H1 (cell line): ENCODE data around the gene PXK. TPM values are rescaled to one million over a fixed set of nuclear protein-coding genes. Genes with fewer than 3 reads are reported as not detected.

Experiments used
- CTCF ChIA-PET: fragments of 300-600 bp; sonication (Branson Sonifier 250); formaldehyde crosslinking; loops from one replicate; lab custom pipeline; 2021; ENCODE audit not compliant: partially characterized antibody; lab: Charles Lee
- POLR2A ChIA-PET: fragments of 300-600 bp; sonication (Branson Sonifier 250); formaldehyde crosslinking; loops from one replicate; lab custom pipeline; 2021; ENCODE audit warnings: inconsistent platforms; ENCODE audit not compliant: partially characterized antibody; lab: Charles Lee
- DNase-seq, 2 experiments: peaks; one replicate each; pipeline versions ENCODE4 v3.0.0 to v3.0.0-alpha.2; 2010 to 2022; ENCODE audit warnings: low spot score in 2 of 2, low read depth in 1 of 2, mixed read lengths in 1 of 2
- FAIRE-seq: peaks from 2 replicates; lab custom pipeline; 2011; peaks lifted over from hg19 to GRCh38; lab: Jason Lieb, UNC
- H2AFZ ChIP-seq: 2 replicates; pipeline ENCODE4 v1.8.1; 2012; ENCODE audit warnings: low read length, inconsistent platforms
- H2AK5ac ChIP-seq: 2 replicates; pipeline ENCODE4 v1.6.1; 2013; ENCODE audit warnings: low read depth, low read length
- H2BK120ac ChIP-seq: replicated peaks from 2 replicates; pipeline ENCODE3; 2013; ENCODE audit warnings: low read depth, low read length, inconsistent platforms
- H2BK12ac ChIP-seq: 2 replicates; pipeline ENCODE4 v1.6.1; 2013; ENCODE audit warnings: low read depth, low read length
- H2BK15ac ChIP-seq: 2 replicates; pipeline ENCODE4 v1.6.1; 2013; ENCODE audit warnings: low read length
- H2BK20ac ChIP-seq: 2 replicates; pipeline ENCODE4 v1.6.1; 2013; ENCODE audit warnings: low read length
- H2BK5ac ChIP-seq: 2 replicates; pipeline ENCODE4 v1.6.1; 2013; ENCODE audit warnings: low read depth, low read length
- H3K14ac ChIP-seq: 2 replicates; pipeline ENCODE4 v1.6.1; 2013; ENCODE audit warnings: inconsistent platforms; ENCODE audit not compliant: insufficient read length
- H3K18ac ChIP-seq: 2 replicates; pipeline ENCODE4 v1.6.1; 2013; ENCODE audit warnings: low read length; ENCODE audit errors: extremely low read depth
- H3K23ac ChIP-seq: 2 replicates; pipeline ENCODE4 v1.6.1; 2013; ENCODE audit warnings: inconsistent platforms; ENCODE audit not compliant: insufficient read length
- H3K23me2 ChIP-seq: 2 replicates; pipeline ENCODE4 v1.6.1; 2013; ENCODE audit warnings: low read depth, low read length
- H3K27ac ChIP-seq: 2 replicates; pipeline ENCODE4 v1.6.1; 2011; ENCODE audit warnings: low read depth, low read length, inconsistent platforms
- H3K27me3 ChIP-seq, 4 experiments: replicated peaks in 1 of 4; 1 replicate in 1 of 4; 2 replicates in 3 of 4; pipeline versions ENCODE4 v1.6.1 to v1.8.1; 2011 to 2013; ENCODE audit warnings: low read length in 3 of 4, mild to moderate bottlenecking in 3 of 4, inconsistent platforms in 2 of 4, mixed read lengths in 2 of 4, moderate library complexity in 1 of 4; ENCODE audit not compliant: control insufficient read depth in 3 of 4, insufficient read depth in 3 of 4; ENCODE audit errors: extremely low read depth in 1 of 4
- H3K36me3 ChIP-seq, 4 experiments: 2 replicates each; pipeline versions ENCODE4 v1.6.1 to v1.8.1; 2011 to 2013; ENCODE audit warnings: mild to moderate bottlenecking in 4 of 4, low read length in 3 of 4, moderate library complexity in 2 of 4, control low read depth in 1 of 4, inconsistent platforms in 1 of 4; ENCODE audit not compliant: insufficient read depth in 4 of 4, control insufficient read depth in 2 of 4
- H3K4ac ChIP-seq: replicated peaks from 2 replicates; pipeline ENCODE3; 2013; ENCODE audit warnings: low read length, low read depth, mixed read lengths, inconsistent platforms; ENCODE audit not compliant: insufficient read length
- H3K4me1 ChIP-seq, 4 experiments: replicated peaks in 1 of 4; 1 replicate in 1 of 4; 2 replicates in 3 of 4; pipeline versions ENCODE4 v1.6.1 to v1.8.1; 2011 to 2013; ENCODE audit warnings: low read length in 3 of 4, inconsistent platforms in 2 of 4, mixed read lengths in 1 of 4; ENCODE audit not compliant: insufficient read depth in 4 of 4, control insufficient read depth in 3 of 4
- H3K4me2 ChIP-seq, 2 experiments: 2 replicates each; pipeline versions ENCODE4 v1.6.1 to v1.8.1; 2011 to 2013; ENCODE audit warnings: low read depth in 2 of 2, low read length in 2 of 2, control low read depth in 1 of 2, inconsistent platforms in 1 of 2, mild to moderate bottlenecking in 1 of 2; ENCODE audit not compliant: insufficient read depth in 1 of 2
- H3K4me3 ChIP-seq, 4 experiments: fragments of 200-600, 300-600 bp in 1 of 4; sonication (generic), shearing (Covaris generic), sonication (Bioruptor Twin) in 1 of 4; 2 replicates each; pipeline versions ENCODE4 v1.5.1 to v1.8.1; 2011 to 2016; ENCODE audit warnings: low read length in 4 of 4, low read depth in 3 of 4, control low read depth in 2 of 4, inconsistent platforms in 2 of 4, mild to moderate bottlenecking in 2 of 4, mixed read lengths in 1 of 4, moderate library complexity in 1 of 4; ENCODE audit not compliant: insufficient read depth in 2 of 4; ENCODE audit errors: extremely low read depth in 1 of 4
- H3K56ac ChIP-seq: replicated peaks from 2 replicates; pipeline ENCODE3; 2013; ENCODE audit warnings: low read depth, mild to moderate bottlenecking, mixed read lengths, low read length, inconsistent platforms; ENCODE audit not compliant: insufficient read length
- H3K79me1 ChIP-seq: 2 replicates; pipeline ENCODE4 v1.6.1; 2013; ENCODE audit warnings: low read depth, low read length, control low read depth
- H3K79me2 ChIP-seq, 2 experiments: 2 replicates each; pipeline versions ENCODE4 v1.6.1 to v1.8.1; 2012 to 2013; ENCODE audit warnings: low read length in 2 of 2, mild to moderate bottlenecking in 2 of 2, inconsistent platforms in 1 of 2; ENCODE audit not compliant: insufficient read depth in 2 of 2, control insufficient read depth in 1 of 2
- H3K9ac ChIP-seq, 4 experiments: replicated peaks in 1 of 4; 1 replicate in 1 of 4; 2 replicates in 3 of 4; pipeline versions ENCODE4 v1.6.1 to v1.8.1; 2011 to 2013; ENCODE audit warnings: low read depth in 3 of 4, low read length in 3 of 4, control low read depth in 2 of 4, mild to moderate bottlenecking in 2 of 4, moderate library complexity in 2 of 4, inconsistent platforms in 1 of 4; ENCODE audit errors: extremely low read depth in 1 of 4
- H3K9me3 ChIP-seq, 2 experiments: 2 replicates each; pipeline versions ENCODE4 v1.6.1 to v1.8.1; 2012 to 2013; ENCODE audit warnings: mild to moderate bottlenecking in 2 of 2, moderate library complexity in 2 of 2, control low read depth in 1 of 2, inconsistent platforms in 1 of 2, low read depth in 1 of 2, low read length in 1 of 2, mixed read lengths in 1 of 2; ENCODE audit not compliant: insufficient read depth in 2 of 2
- H4K20me1 ChIP-seq, 2 experiments: replicated peaks in 1 of 2; 2 replicates each; pipeline versions ENCODE3 to v1.8.1; 2011 to 2013; ENCODE audit warnings: inconsistent platforms in 2 of 2, low read length in 2 of 2, mild to moderate bottlenecking in 1 of 2; ENCODE audit not compliant: insufficient read depth in 2 of 2, control insufficient read depth in 1 of 2
- H4K5ac ChIP-seq: 2 replicates; pipeline ENCODE4 v1.6.1; 2013; ENCODE audit warnings: low read length, low read depth, mixed read lengths, inconsistent platforms; ENCODE audit not compliant: insufficient read length
- H4K8ac ChIP-seq: 2 replicates; pipeline ENCODE4 v1.8.0; 2013; ENCODE audit warnings: mild to moderate bottlenecking, moderate library complexity, low read length, inconsistent platforms; ENCODE audit not compliant: insufficient read depth; ENCODE audit errors: extremely low read depth
- H4K91ac ChIP-seq: replicated peaks from 2 replicates; pipeline ENCODE3; 2013; ENCODE audit warnings: low read length, mixed read lengths, inconsistent platforms; ENCODE audit not compliant: insufficient read length
- BCL11A ChIP-seq, 2 experiments: IDR thresholded peaks; one replicate each; pipeline ENCODE4 v1.6.1; 2011; ENCODE audit warnings: low read depth in 2 of 2, low read length in 2 of 2, mild to moderate bottlenecking in 2 of 2
- GTF2F1 ChIP-seq: IDR thresholded peaks from 2 replicates; pipeline ENCODE4 v1.6.1; 2012; ENCODE audit warnings: low read depth, low read length, improper control_type of control experiment, borderline replicate concordance
- POLR2AphosphoS5 ChIP-seq: IDR thresholded peaks from 2 replicates; pipeline ENCODE4 v1.6.1; 2011; ENCODE audit warnings: low read depth, low read length
- RAD21 ChIP-seq, 2 experiments: IDR thresholded peaks in 1 of 2; conservative IDR thresholded peaks in 1 of 2; 2 replicates each; pipeline ENCODE4 v1.6.1; 2011; ENCODE audit warnings: low read depth in 2 of 2, low read length in 2 of 2, improper control_type of control experiment in 1 of 2, inconsistent platforms in 1 of 2, mild to moderate bottlenecking in 1 of 2, moderate library complexity in 1 of 2
- RNF2 ChIP-seq: fragments of 200-900, 300-1000 bp; sonication (generic); IDR thresholded peaks from 2 replicates; pipeline ENCODE4 v1.7.1; 2016; ENCODE audit warnings: borderline replicate concordance, low read depth, mild to moderate bottlenecking, antibody characterized with exemption, low read length; ENCODE audit not compliant: poor library complexity, severe bottlenecking; ENCODE audit errors: missing control alignments
- SIN3A ChIP-seq, 2 experiments: IDR thresholded peaks in 1 of 2; conservative IDR thresholded peaks in 1 of 2; 2 replicates each; pipeline ENCODE4 v1.6.1; 2011 to 2012; ENCODE audit warnings: low read length in 2 of 2, improper control_type of control experiment in 1 of 2, low read depth in 1 of 2, mild to moderate bottlenecking in 1 of 2
- SRF ChIP-seq: IDR thresholded peaks from 2 replicates; pipeline ENCODE4 v1.6.1; 2011; ENCODE audit warnings: mild to moderate bottlenecking, low read depth, low read length, moderate library complexity
- SUZ12 ChIP-seq: fragments of 200-600 bp; sonication (generic); IDR thresholded peaks from 2 replicates; pipeline ENCODE4 v1.6.1; 2012; ENCODE audit warnings: mild to moderate bottlenecking, inconsistent platforms, low read length, moderate library complexity, mixed read lengths
- WGBS, 2 experiments: shearing (Covaris generic) in 1 of 2; methylation state at CpG; one replicate each; pipeline versions ENCODE4 v1.1.6 to v1.1.7; 2013 to 2015; ENCODE audit warnings: low lambda C conversion rate in 2 of 2, mixed read lengths in 2 of 2, inconsistent platforms in 1 of 2, low coverage in 1 of 2, missing lambda C conversion rate in 1 of 2; ENCODE audit not compliant: insufficient replicate concordance in 2 of 2, insufficient coverage in 1 of 2, insufficient read length in 1 of 2; ENCODE audit errors: extremely low coverage in 1 of 2, missing lambda C conversion rate in 1 of 2; 5-methylcytosine and 5-hydroxymethylcytosine counted together
- polyA plus RNA-seq, 7 experiments: library from polyadenylated mRNA; depleted of rRNA in 3 of 7; stranded (reverse) in 5 of 7; unstranded in 2 of 7; fragments of >200 nt in 5 of 7; fragments of 200-250 nt in 2 of 7; gene quantifications; 1 replicate in 5 of 7; 2 replicates in 1 of 7; 4 replicates in 1 of 7; pipeline versions ENCODE4 v1.2.1 to v1.2.3, GENCODE V29; 2011 to 2013; ENCODE audit warnings: missing spikeins in 2 of 7, mixed read lengths in 2 of 7
- total RNA-seq: library from RNA; stranded (reverse); fragmentation: NEBNext Ultra II Directional; extraction: Animal tissue kit (Norgen Biotek cat#: 25700); gene quantifications from 2 replicates; pipeline ENCODE4 v1.2.1, GENCODE V29; 2021
- TF ChIP-seq, protein P1 (sequence below), 3 experiments: IDR thresholded peaks; 1 replicate in 2 of 3; 2 replicates in 1 of 3; pipeline versions ENCODE4 v1.5.1 to v1.6.1; 2011; ENCODE audit warnings: low read length in 3 of 3, mild to moderate bottlenecking in 3 of 3, inconsistent platforms in 2 of 3, low read depth in 1 of 3, moderate library complexity in 1 of 3; ENCODE audit not compliant: insufficient read depth in 1 of 3; ENCODE audit errors: control extremely low read depth in 1 of 3

Gene PXK
- total and polyA plus RNA-seq, 2 of the 8 experiments (the other 6 are each of a cell fraction or from before 2014, with no cell fraction given), result 3.5 to 7.1 TPM

DNA sequence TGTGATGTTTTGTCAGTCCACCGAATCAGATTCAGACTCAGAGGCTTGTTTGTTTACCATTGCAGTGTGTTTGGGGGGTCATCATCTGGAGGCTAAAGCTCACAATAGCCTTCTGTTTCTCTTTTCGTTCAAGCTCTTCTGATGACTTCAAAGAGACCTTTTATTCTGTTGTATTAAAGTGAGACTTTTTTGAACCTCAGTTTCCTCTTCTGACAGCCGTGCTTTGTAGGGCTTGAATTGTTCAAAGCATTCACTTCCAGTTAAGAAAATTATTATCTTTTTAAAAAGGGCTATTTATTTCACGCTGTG, 1.3 kb downstream of the PXK start:
- no peak for FAIRE-seq
- no peak overlapping the region for H3K9ac ChIP-seq
- no peak for DNase-seq
- no peak for TF ChIP-seq SUZ12
- TF ChIP-seq, protein P1, sequence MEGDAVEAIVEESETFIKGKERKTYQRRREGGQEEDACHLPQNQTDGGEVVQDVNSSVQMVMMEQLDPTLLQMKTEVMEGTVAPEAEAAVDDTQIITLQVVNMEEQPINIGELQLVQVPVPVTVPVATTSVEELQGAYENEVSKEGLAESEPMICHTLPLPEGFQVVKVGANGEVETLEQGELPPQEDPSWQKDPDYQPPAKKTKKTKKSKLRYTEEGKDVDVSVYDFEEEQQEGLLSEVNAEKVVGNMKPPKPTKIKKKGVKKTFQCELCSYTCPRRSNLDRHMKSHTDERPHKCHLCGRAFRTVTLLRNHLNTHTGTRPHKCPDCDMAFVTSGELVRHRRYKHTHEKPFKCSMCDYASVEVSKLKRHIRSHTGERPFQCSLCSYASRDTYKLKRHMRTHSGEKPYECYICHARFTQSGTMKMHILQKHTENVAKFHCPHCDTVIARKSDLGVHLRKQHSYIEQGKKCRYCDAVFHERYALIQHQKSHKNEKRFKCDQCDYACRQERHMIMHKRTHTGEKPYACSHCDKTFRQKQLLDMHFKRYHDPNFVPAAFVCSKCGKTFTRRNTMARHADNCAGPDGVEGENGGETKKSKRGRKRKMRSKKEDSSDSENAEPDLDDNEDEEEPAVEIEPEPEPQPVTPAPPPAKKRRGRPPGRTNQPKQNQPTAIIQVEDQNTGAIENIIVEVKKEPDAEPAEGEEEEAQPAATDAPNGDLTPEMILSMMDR (IDR thresholded peaks at IDR 0.05; ENCODE audit: control extremely low read depth in 1 of 3, insufficient read depth in 1 of 3, low read depth in 1 of 3, low read length in 3 of 3), result no peak
- no peak for TF ChIP-seq GTF2F1
- no peak for TF ChIP-seq SRF
- TF ChIP-seq SIN3A (conservative IDR thresholded peaks at IDR 0.05 in 1 of 2, IDR thresholded peaks at IDR 0.05 in 1 of 2; ENCODE audit: low read depth in 1 of 2, low read length in 2 of 2), result no peak
- TF ChIP-seq RNF2, result no peak
- no peak for TF ChIP-seq POLR2AphosphoS5
- no peak for TF ChIP-seq BCL11A (IDR thresholded peaks at IDR 0.05; ENCODE audit: low read depth in 2 of 2, low read length in 2 of 2)
- no peak for TF ChIP-seq RAD21 (IDR thresholded peaks at IDR 0.05 in 1 of 2, conservative IDR thresholded peaks at IDR 0.05 in 1 of 2; ENCODE audit: low read depth in 2 of 2, low read length in 2 of 2)

More for the DNA sequence above, 1.3 kb downstream of the PXK start:
- H3K18ac ChIP-seq, result no peak overlapping the region
- no peak overlapping the region for H3K23ac ChIP-seq
- ChIA-PET POLR2A (interaction anchor here (1.1 to 1.5 kb wide), 4 partner anchors 12 to 100 kb away, joined by 3 to 7 read pairs (median 4); no protein-coding TSS in a partner anchor), CTCF (interaction anchor here (1.0 to 3.9 kb wide), 6 partner anchors 9 to 81 kb away, joined by 3 to 15 read pairs (median 5); partner anchors contain the start of genes HTD2 and RPP14)
- H3K4me1 ChIP-seq, result 0 out of 7 replicates have a peak, but pooled peaks cover 0 to 4% (median 0%) of the 10 kb centered on the region in 4 experiments
- no peak overlapping the region for H4K8ac ChIP-seq
- H2BK120ac ChIP-seq, result no peak overlapping the region
- H3K14ac ChIP-seq, result no peak overlapping the region
- H3K4ac ChIP-seq, result no peak overlapping the region
- H4K91ac ChIP-seq, result no peak overlapping the region
- H2BK20ac ChIP-seq, result no peak overlapping the region
- H3K27ac ChIP-seq, result no peak overlapping the region
- H3K23me2 ChIP-seq, result peaks cover 7% of the 10 kb centered on the region; the same call in 1 of the 2 replicates
- no peaks in the 10 kb centered on the region for H3K36me3 ChIP-seq
- H3K79me1 ChIP-seq, result no peaks in the 10 kb centered on the region
- no peak overlapping the region for H4K5ac ChIP-seq
- H3K9me3 ChIP-seq, result no peaks in the 10 kb centered on the region
- peak overlapping the region in 2 of 4 experiments; percentile 49 to 65; a peak in 4 of 8 replicates for H3K4me3 ChIP-seq
- no peaks in the 10 kb centered on the region for H3K79me2 ChIP-seq
- WGBS, 2 experiments, result 65% methylated on average over 4 of the region's 4 CpGs; no CpG with 5 or more reads in 1 of the 2 experiments
- H2BK15ac ChIP-seq, result no peak overlapping the region
- no peak overlapping the region for H2AK5ac ChIP-seq
- H2BK12ac ChIP-seq, result no peak overlapping the region
- no peak overlapping the region for H2BK5ac ChIP-seq
- H3K56ac ChIP-seq, result no peak overlapping the region
- no peaks in the 10 kb centered on the region for H4K20me1 ChIP-seq
- H3K4me2 ChIP-seq, result peak overlapping the region; percentile 64 to 94
- H2AFZ ChIP-seq, result no peak overlapping the region
- peaks cover 0 to 16% (median 8%) of the 10 kb centered on the region in 4 experiments; a peak in 5 of 7 replicates for H3K27me3 ChIP-seq
